KOPT-K1 (cell line): ENCODE data around the gene ATP1B1.

Experiments used
- H3K27ac ChIP-seq: fragments of 200-600 bp; sonication (generic); 2 replicates; pipeline ENCODE4 v1.5.1; 2016; ENCODE audit warnings: antibody characterized with exemption, mild to moderate bottlenecking, low read depth, low read length; ENCODE audit not compliant: poor library complexity, severe bottlenecking
- H3K36me3 ChIP-seq: fragments of 200-600 bp; sonication (generic); 2 replicates; pipeline ENCODE4 v1.5.1; 2017; ENCODE audit warnings: antibody characterized with exemption, mild to moderate bottlenecking, low read length, moderate library complexity; ENCODE audit not compliant: insufficient read depth
- H3K9me3 ChIP-seq: fragments of 200-600 bp; sonication (generic); 2 replicates; pipeline ENCODE4 v1.5.1; 2017; ENCODE audit warnings: antibody characterized with exemption, low read length, mild to moderate bottlenecking; ENCODE audit not compliant: insufficient read depth, poor library complexity, severe bottlenecking

The ATP1B1 gene

GRCh38 chr1:169087876-169088275, 18.6 kb upstream of the ATP1B1 start:
- no peaks in the 10 kb centered on the region for H3K9me3 ChIP-seq
- no peak overlapping the region for H3K27ac ChIP-seq
- no peaks in the 10 kb centered on the region for H3K36me3 ChIP-seq

DNA sequence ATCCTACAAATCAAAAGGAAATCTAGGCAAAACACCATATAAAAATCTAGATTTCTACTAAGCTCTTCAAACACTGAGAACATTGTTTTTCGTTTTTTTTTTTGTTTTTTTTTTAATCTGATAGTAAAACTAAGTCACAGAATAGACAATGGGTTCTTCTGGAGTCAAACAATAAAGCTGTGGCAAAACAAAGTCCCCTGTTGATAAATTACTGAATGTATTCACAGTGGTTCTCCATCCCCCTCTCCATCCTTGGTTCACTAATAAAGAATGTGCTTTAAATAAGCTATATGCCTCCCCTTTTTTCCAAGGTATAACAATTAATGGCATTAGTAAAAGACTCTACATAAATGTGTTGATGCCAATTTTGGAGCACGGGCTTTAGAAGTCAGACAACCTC, 16.7 kb upstream of the ATP1B1 start:
- H3K36me3 ChIP-seq = no peaks in the 10 kb centered on the region
- H3K27ac ChIP-seq = no peak overlapping the region
- no peaks in the 10 kb centered on the region for H3K9me3 ChIP-seq

- Histone ChIP-seq H3K9me3 (no peaks in the 10 kb centered on the region), H3K36me3 (no peaks in the 10 kb centered on the region), H3K27ac (no peak overlapping the region)
These were observed 16.1 kb upstream of the ATP1B1 start for GRCh38 chr1:169090308-169090899.

- Histone ChIP-seq H3K27ac (no peak overlapping the region), H3K9me3 (no peaks in the 10 kb centered on the region), H3K36me3 (no peaks in the 10 kb centered on the region)
These were observed 15.6 kb upstream of the ATP1B1 start for GRCh38 chr1:169090900-169091311.

- no peaks in the 10 kb centered on the region for H3K9me3 ChIP-seq
- no peak overlapping the region for H3K27ac ChIP-seq
- no peaks in the 10 kb centered on the region for H3K36me3 ChIP-seq
These were observed 15.0 kb upstream of the ATP1B1 start for GRCh38 chr1:169091480-169091941.

GRCh38 chr1:169092399-169092798, 14.1 kb upstream of the ATP1B1 start:
- Histone ChIP-seq H3K27ac (no peak overlapping the region), H3K9me3 (no peaks in the 10 kb centered on the region), H3K36me3 (no peaks in the 10 kb centered on the region)

GRCh38 chr1:169094897-169095569, 11.5 kb upstream of the ATP1B1 start:
- no peaks in the 10 kb centered on the region for H3K9me3 ChIP-seq
- no peaks in the 10 kb centered on the region for H3K36me3 ChIP-seq
- H3K27ac ChIP-seq = no peak overlapping the region

GRCh38 chr1:169098380-169098779, 8.1 kb upstream of the ATP1B1 start:
- no peaks in the 10 kb centered on the region for H3K36me3 ChIP-seq
- H3K9me3 ChIP-seq = no peaks in the 10 kb centered on the region

DNA sequence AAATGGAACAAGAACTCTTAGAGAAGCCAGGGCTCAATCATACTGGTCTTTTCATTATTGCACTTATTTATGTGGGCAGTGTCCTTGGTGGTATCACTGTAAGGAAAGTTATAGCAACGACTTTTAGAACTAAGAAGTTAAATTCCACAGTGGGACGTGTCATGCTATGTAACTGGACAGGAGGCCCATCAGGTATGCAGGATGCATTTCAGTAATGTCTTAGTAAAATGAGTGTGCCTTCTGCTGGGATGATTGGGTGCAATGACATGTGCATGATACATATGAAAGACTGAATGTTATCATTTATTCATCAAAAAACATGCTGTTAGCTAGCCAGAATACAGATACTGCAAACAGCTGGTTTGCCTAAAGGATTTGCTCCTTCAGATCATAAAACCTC, 6.9 kb upstream of the ATP1B1 start:
- no peaks in the 10 kb centered on the region for H3K36me3 ChIP-seq
- no peaks in the 10 kb centered on the region for H3K9me3 ChIP-seq
- H3K27ac ChIP-seq = no peak overlapping the region

More at GRCh38 chr1:169098380-169098779, 8.1 kb upstream of the ATP1B1 start:
- H3K27ac ChIP-seq = no peak overlapping the region

- Histone ChIP-seq H3K9me3 (no peaks in the 10 kb centered on the region), H3K36me3 (no peaks in the 10 kb centered on the region), H3K27ac (no peak overlapping the region)
These were observed 6.3 kb upstream of the ATP1B1 start for GRCh38 chr1:169100208-169100607.

GRCh38 chr1:169100651-169101088, 5.8 kb upstream of the ATP1B1 start:
- no peaks in the 10 kb centered on the region for H3K9me3 ChIP-seq
- no peaks in the 10 kb centered on the region for H3K36me3 ChIP-seq
- no peak overlapping the region for H3K27ac ChIP-seq

DNA sequence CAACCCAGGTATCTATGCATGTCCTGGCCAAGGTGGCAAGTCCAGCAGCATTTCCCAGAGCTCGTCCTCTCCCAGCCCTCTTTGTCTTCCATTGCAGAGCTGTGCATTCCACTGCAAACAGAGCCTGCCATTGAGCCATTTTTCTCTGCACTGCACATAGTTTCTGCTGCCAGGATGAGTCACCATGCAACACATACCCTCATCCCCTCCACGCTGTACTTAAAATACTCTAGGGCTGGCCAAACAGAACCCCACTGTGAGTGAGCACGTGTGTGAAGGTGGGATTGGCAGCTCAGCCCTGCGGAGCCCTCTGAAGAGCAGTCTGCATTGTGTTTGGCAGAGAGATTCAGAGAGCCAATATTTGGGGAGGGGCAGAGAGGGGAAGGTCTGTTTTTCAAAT, 3.9 kb upstream of the ATP1B1 start:
- Histone ChIP-seq H3K27ac (no peak overlapping the region), H3K9me3 (no peaks in the 10 kb centered on the region), H3K36me3 (no peaks in the 10 kb centered on the region)

DNA sequence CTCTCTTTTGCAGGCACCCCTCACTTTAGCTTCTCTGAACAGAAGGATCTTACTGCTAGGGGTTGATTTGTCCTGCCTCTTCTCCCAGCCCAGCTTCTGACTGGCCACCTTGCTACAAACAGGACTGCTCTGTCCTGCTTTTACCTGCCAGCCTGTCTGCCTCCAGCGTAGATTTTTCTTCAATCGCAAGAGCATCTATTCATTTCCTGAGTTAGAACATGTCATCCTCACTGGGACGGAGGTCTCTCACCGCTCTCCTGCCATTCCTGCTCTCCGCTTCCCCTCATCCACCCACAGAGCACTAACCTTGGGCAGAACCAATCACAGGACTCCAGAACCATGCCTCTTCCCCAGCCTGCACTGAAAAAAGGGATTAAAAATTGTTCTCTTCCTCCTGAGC, 3.5 kb upstream of the ATP1B1 start:
- Histone ChIP-seq H3K36me3 (no peaks in the 10 kb centered on the region), H3K27ac (no peak overlapping the region), H3K9me3 (no peaks in the 10 kb centered on the region)

DNA sequence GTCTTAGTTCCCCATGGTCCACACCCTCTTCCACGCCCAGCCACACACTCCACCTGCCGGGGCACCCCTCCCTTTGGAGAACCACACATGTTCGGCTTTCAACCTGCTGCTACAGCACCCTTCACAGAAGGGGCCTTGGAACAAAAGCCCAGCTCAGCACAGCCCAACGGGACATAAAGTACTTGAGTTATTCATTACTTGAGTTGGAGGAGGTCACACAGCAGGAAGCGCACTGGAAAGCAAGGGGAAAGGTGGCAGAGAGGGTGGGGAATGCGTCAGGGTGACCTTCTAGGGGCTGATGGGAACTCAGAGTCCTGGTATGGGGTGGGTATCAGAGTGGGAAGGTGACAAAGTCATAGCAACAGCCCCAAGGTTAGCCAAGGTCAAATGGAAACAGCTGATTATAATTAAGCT, 3.0 kb upstream of the ATP1B1 start:
- no peak overlapping the region for H3K27ac ChIP-seq
- H3K9me3 ChIP-seq = no peaks in the 10 kb centered on the region
- no peaks in the 10 kb centered on the region for H3K36me3 ChIP-seq

DNA sequence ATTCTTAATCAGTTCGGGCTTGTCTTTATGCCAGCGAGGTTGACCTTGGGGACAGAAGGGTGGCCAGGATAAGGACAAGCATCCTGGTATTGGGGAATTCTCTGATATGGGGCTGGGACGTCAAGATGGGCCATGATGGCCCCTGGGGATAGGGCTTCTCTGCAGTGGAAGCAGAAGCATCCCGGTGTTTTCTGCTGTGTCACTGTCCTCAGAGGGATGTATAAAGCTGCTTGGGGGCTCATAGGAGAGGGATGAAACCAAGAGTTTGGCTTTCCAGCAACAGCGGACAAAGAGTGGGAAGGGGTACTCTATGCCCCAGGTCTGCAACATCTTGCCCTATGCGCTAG, 1.4 kb upstream of the ATP1B1 start:
- Histone ChIP-seq H3K36me3 (no peaks in the 10 kb centered on the region), H3K9me3 (no peaks in the 10 kb centered on the region), H3K27ac (no peak overlapping the region)

GRCh38 chr1:169105434-169106094, 926 bp upstream of the ATP1B1 start:
- H3K36me3 ChIP-seq = no peaks in the 10 kb centered on the region
- H3K9me3 ChIP-seq = no peaks in the 10 kb centered on the region
- H3K27ac ChIP-seq = peak overlapping the region; percentile 27
